Measurements from ENCODE around the gene FUOM. TPM values are rescaled to one million over a fixed set of nuclear protein-coding genes. Genes with fewer than 3 reads are reported as not detected.
A peak's percentile ranks its signal among the peaks of the same experiment; 100 is the strongest.

Gene FUOM
- total RNA-seq, 1 donor from 2014 or later = 47.0 TPM

DNA sequence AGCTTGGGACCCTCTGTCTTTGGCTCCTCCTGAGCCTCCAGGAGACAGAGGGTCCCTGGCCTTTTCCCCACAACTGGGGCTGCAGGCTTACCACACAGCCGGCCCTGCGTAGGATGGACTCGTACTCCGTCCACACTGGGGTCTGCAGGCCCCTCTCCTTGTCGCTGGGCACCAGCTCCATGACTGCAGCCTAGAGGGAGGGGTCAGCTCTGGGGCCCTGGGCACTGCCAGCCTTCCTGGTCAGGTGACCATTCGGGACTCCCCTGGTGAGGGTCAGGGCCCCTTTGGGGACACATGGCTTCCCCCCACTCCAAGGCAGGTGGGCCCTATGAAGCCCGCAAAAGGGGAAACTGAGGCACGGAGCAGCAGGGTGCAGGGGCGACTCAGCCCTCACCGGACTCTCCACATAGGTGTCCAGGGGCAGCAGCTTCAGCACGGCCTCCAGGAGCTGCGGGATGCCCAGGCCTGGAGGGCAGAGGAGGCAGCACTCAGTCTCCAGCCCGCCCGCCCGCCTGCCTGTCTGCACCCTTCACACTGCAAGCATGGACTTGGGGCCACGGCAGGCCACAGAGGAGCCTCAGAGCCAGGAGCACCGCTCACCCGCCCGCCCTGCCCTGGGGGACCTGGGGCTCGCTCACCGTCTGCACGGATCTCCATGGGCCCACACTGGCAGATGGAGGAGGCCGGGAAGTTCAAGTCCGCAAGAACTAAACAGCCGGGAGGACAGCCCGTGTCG, 1.1 kb downstream of the FUOM start:
- Histone ChIP-seq H3K4me3 (ENCODE audit: low read depth, low read length) (peak overlapping the region; percentile 62), H3K36me3 (ENCODE audit: control insufficient read depth, insufficient read depth, low read length) (no peaks in the 10 kb centered on the region), H3K27me3 (ENCODE audit: control insufficient read depth, insufficient read depth, low read length) (no peaks in the 10 kb centered on the region)
- TF ChIP-seq, protein P1, sequence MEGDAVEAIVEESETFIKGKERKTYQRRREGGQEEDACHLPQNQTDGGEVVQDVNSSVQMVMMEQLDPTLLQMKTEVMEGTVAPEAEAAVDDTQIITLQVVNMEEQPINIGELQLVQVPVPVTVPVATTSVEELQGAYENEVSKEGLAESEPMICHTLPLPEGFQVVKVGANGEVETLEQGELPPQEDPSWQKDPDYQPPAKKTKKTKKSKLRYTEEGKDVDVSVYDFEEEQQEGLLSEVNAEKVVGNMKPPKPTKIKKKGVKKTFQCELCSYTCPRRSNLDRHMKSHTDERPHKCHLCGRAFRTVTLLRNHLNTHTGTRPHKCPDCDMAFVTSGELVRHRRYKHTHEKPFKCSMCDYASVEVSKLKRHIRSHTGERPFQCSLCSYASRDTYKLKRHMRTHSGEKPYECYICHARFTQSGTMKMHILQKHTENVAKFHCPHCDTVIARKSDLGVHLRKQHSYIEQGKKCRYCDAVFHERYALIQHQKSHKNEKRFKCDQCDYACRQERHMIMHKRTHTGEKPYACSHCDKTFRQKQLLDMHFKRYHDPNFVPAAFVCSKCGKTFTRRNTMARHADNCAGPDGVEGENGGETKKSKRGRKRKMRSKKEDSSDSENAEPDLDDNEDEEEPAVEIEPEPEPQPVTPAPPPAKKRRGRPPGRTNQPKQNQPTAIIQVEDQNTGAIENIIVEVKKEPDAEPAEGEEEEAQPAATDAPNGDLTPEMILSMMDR (IDR thresholded peaks at IDR 0.05; ENCODE audit: insufficient read depth, low read length, poor library complexity, severe bottlenecking) = no peak
- no peak for DNase-seq (ENCODE audit: low read depth)

DNA sequence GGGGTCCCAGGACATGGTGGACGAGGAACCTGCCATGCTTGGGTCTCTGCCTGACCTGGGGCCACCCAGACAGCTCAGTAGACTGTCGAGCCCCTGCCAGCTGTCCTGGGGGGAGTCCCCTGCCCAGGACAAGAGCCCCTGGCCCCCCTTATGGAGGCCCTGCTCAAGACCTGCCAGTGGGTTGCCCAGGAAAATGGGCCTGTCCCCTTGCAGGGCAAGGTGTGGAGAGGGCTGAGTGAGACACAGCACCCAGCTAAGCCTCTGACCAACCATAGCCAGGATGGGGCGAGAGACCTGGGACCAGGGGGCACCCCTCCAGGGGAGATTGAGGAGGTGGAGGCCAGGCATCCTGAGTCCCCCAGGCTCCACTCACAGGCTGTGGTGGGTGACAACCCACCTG, 1.8 kb downstream of the FUOM start:
- peaks cover under 1% of the 10 kb centered on the region for H3K27me3 ChIP-seq (ENCODE audit: control insufficient read depth, insufficient read depth, low read length)
- H3K4me3 ChIP-seq (ENCODE audit: low read depth, low read length) = no peak overlapping the region
- H3K36me3 ChIP-seq (ENCODE audit: control insufficient read depth, insufficient read depth, low read length) = no peaks in the 10 kb centered on the region
- TF ChIP-seq, protein P1 (IDR thresholded peaks at IDR 0.05; ENCODE audit: insufficient read depth, low read length, poor library complexity, severe bottlenecking) = no peak
- no peak for DNase-seq (ENCODE audit: low read depth)

DNA sequence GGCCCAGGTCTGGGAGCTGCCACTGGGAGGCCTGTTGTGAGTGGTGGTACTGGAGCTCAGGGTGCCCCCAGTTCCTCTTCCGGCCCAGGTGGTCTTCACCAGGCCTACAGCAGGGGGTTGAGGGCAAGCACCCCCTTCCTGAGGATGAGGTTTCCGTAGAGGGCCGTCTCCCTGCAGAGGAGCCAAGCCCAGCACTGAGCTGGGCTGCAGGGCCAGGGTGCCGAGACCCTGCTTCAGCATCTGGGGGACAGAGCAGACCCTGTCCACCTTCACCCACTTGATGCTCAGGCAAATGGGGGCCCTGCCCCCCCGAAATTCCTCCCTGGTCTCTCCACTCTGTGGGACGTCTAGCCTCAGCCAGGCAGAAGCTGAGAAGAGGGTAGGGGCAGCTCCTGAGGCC, 2.6 kb downstream of the FUOM start:
- TF ChIP-seq, protein P1 (IDR thresholded peaks at IDR 0.05; ENCODE audit: insufficient read depth, low read length, poor library complexity, severe bottlenecking) = no peak

DNA sequence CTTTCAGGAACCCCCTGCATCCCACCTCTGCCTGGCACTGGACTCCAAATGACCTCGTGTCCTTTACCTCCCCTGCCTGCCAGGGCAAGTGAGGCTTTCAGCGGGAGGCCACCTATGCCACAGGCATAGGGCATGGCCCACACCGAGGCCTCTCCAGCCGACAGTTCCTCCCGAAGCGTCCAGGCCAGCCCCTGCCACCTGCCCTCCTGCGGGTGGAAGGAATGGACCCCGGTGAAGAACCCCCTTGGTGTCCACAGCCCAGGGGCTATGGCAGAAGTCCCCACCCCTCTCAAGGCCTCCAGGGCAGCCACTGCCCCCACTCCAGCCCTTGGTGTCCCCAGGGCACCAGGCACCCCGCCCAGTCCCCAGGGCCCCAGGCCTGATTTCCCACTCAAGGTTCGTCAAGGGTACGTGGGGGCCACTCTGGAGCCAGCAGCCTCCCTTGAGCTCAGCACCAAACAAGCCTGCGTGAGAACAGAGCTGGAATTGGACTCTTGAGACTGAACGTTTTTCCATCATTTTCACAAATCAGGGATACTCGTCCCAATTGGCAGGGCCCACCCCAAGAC, 3.1 kb downstream of the FUOM start:
- peaks cover 4% of the 10 kb centered on the region for H3K27me3 ChIP-seq (ENCODE audit: control insufficient read depth, insufficient read depth, low read length)
- no peak overlapping the region for H3K4me3 ChIP-seq (ENCODE audit: low read depth, low read length)
- TF ChIP-seq, protein P1 (IDR thresholded peaks at IDR 0.05; ENCODE audit: insufficient read depth, low read length, poor library complexity, severe bottlenecking) = no peak
- DNase-seq (ENCODE audit: low read depth) = no peak
- no peaks in the 10 kb centered on the region for H3K36me3 ChIP-seq (ENCODE audit: control insufficient read depth, insufficient read depth, low read length)

More for the DNA sequence above, 2.6 kb downstream of the FUOM start:
- Histone ChIP-seq H3K36me3 (ENCODE audit: control insufficient read depth, insufficient read depth, low read length) (no peaks in the 10 kb centered on the region), H3K4me3 (ENCODE audit: low read depth, low read length) (no peak overlapping the region), H3K27me3 (ENCODE audit: control insufficient read depth, insufficient read depth, low read length) (peaks cover 4% of the 10 kb centered on the region)
- no peak for DNase-seq (ENCODE audit: low read depth)

DNA sequence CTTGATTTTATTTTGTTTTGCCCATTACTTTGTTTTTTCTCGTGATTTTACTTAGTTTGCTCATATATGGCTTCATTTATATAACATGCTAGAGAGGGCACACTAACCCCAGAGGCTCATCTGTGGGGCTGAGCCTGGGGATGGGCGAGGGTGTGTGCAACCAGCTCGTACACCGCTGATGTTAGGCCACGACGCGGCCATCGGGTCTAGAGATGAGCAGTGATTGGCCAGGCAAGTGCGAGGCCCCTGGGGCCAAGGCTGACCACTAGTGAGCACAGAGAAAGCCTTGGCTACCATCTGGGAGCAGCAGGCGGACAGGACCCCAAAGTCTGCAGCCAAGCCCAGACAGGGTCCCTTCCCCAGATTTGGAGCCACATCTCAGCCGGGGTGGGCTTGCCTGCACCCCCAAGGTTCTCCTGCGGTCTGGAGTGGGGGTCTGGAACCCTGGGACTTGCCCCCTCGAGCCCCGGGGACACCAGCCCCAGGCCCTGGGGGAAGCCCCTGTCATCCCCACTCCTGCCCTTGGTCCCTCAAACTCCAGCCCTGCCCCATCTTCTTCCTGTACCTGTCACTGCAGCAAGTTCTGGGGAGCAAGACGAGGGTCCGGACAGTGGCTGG, 3.7 kb downstream of the FUOM start:
- Histone ChIP-seq H3K27me3 (ENCODE audit: control insufficient read depth, insufficient read depth, low read length) (peaks cover 6% of the 10 kb centered on the region), H3K4me3 (ENCODE audit: low read depth, low read length) (no peak overlapping the region), H3K36me3 (ENCODE audit: control insufficient read depth, insufficient read depth, low read length) (no peaks in the 10 kb centered on the region)
- TF ChIP-seq, protein P1 (IDR thresholded peaks at IDR 0.05; ENCODE audit: insufficient read depth, low read length, poor library complexity, severe bottlenecking) = no peak
- no peak for DNase-seq (ENCODE audit: low read depth)
